AG04449 (cell line): ENCODE results near the gene TMIGD2.
"Not testable (repeated sequence)": the region's sequence is repeated elsewhere in the genome, so short reads cannot be mapped to it uniquely, and the experiment has no call there.

Experiments used
- CTCF ChIA-PET: fragments of 350-600 bp; formaldehyde crosslinking; extraction: SDS; loops from one replicate; lab custom pipeline; 2021; ENCODE audit warnings: antibody characterized with exemption; lab: Yijun Ruan, JAX
- POLR2A ChIA-PET: fragments of 400-600, 350-600 bp; formaldehyde crosslinking; extraction: SDS; loops from one replicate; lab custom pipeline; 2020; ENCODE audit warnings: antibody characterized with exemption, inconsistent platforms; lab: Yijun Ruan, JAX
- DNase-seq: peaks from one replicate; pipeline ENCODE4 v3.0.0-alpha.2; 2010; ENCODE audit warnings: low read depth, low spot score
- H3K4me3 ChIP-seq: 2 replicates; pipeline ENCODE4 v1.5.1; 2011; ENCODE audit warnings: low read depth, mild to moderate bottlenecking, control low read depth, low read length
- TF ChIP-seq, protein P1 (sequence below): IDR thresholded peaks from one replicate; pipeline ENCODE4 v1.5.1; 2011; ENCODE audit warnings: mild to moderate bottlenecking, moderate library complexity, low read length, control low read depth, inconsistent platforms; ENCODE audit not compliant: insufficient read depth; ENCODE audit errors: missing control alignments

TMIGD2 gene, protein sequence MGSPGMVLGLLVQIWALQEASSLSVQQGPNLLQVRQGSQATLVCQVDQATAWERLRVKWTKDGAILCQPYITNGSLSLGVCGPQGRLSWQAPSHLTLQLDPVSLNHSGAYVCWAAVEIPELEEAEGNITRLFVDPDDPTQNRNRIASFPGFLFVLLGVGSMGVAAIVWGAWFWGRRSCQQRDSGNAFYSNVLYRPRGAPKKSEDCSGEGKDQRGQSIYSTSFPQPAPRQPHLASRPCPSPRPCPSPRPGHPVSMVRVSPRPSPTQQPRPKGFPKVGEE

DNA sequence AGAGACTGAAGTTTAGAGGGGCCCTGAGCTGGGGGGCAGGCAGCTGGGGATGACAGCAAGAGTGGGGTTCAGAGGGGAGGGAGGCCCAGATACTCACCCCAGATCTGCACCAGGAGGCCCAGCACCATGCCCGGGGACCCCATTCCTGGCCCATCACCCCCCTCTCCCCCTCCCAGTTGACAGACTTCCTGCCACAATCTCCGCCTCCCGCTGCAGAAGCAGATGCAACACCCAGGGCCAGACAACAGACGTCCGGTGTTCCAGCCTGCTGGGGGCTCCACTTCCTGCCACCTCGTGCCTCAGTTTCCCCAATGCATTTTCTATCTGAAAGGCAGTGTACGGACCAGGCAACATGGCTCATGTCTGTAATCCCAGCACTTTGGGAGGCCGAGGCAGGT is at the start of gene TMIGD2:
Gene TMIGD2, minus strand, starts transcription at position 147 of the 398 bp plus-strand sequence. Its CDS starts 4 bp downstream, at position 143.
- no peak for DNase-seq
- ChIA-PET CTCF (interaction anchor here (1.2 kb wide), 1 partner anchor 35 kb away, joined by 4 read pairs; no protein-coding TSS in a partner anchor), POLR2A (no interaction called here)
- TF ChIP-seq, protein P1, sequence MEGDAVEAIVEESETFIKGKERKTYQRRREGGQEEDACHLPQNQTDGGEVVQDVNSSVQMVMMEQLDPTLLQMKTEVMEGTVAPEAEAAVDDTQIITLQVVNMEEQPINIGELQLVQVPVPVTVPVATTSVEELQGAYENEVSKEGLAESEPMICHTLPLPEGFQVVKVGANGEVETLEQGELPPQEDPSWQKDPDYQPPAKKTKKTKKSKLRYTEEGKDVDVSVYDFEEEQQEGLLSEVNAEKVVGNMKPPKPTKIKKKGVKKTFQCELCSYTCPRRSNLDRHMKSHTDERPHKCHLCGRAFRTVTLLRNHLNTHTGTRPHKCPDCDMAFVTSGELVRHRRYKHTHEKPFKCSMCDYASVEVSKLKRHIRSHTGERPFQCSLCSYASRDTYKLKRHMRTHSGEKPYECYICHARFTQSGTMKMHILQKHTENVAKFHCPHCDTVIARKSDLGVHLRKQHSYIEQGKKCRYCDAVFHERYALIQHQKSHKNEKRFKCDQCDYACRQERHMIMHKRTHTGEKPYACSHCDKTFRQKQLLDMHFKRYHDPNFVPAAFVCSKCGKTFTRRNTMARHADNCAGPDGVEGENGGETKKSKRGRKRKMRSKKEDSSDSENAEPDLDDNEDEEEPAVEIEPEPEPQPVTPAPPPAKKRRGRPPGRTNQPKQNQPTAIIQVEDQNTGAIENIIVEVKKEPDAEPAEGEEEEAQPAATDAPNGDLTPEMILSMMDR: no peak
- no peak within 1 kb of the TSS for H3K4me3 ChIP-seq

DNA sequence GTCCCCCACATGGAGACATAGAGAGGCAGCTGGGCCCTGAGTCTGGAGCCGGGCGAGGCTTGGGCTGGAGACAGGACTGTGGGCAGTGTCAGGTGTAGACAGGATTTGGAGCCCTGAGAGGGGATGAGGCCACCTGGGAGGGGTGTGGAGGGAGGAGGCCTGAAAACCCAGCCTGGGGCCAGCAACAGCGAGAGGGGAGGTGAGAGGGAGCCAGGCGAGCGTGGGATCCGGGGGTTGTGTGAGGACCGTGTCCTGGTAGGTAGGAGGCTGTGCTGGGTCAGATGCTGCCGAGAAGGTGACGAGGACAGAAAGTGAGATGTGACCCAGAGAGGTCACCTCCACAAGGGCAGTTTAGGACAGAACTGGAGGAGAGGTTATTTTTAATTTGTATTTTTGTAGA is 48.5 kb upstream of the TMIGD2 start:
- ChIA-PET POLR2A (no interaction called here), CTCF (interaction anchor here (1.5 to 3.6 kb wide), 3 partner anchors 12 to 84 kb away, joined by 3 to 32 read pairs (median 5); no protein-coding TSS in a partner anchor)
- no peak overlapping the region for H3K4me3 ChIP-seq
- DNase-seq: no peak
- TF ChIP-seq, protein P1: no peak

DNA sequence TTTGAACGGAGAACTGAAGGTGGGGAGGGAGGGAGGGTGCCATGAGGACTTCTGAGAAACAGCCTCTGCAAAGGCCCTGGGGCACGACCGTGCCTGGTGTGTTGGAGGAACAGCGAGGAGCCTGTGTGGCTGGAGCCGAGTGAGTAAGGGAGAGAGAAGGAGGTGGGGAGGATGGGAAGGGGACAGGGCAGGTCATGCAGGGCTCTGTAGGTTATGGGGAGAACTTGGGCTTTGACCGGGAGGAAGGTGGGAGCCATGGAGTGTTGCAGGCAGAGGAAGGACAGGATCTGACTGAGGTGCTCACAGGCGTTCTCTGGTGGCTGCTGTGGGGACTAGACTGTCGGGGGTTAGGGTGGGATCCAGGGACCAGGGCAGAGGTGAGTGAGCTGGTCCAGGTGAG is 47.9 kb upstream of the TMIGD2 start:
- TF ChIP-seq, protein P1: no peak
- CTCF ChIA-PET: interaction anchor here (1.5 to 2.1 kb wide), 2 partner anchors 13 to 83 kb away, joined by 3 to 5 read pairs; no protein-coding TSS in a partner anchor

DNA sequence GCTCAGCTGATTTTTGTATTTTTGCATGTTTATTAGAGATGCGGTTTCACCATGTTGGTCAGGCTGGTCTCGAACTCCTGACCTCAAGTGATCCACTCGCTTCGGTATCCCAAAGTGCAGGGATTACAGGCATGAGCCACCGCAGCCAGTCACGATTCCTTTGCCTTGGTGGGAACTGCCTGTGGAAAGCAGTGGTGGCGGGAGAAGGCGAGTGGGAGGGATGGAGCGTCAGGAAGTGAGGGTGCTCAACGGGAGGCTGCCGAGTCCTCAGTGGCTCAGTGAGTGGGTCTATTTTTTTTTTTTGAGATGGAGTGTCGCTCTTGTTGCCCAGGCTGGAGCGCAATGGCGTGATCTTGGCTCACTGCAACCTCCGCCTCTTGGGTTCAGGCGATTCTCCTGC is 47.0 kb upstream of the TMIGD2 start:
- H3K4me3 ChIP-seq, DNase-seq, POLR2A ChIA-PET: not testable (repeated sequence)
- CTCF ChIA-PET: interaction anchor here (0.9 to 2.1 kb wide), 3 partner anchors 26 to 82 kb away, joined by 3 to 5 read pairs (median 3); partner anchors contain the start of gene SH3GL1

More for the DNA sequence above, 47.9 kb upstream of the TMIGD2 start:
- no peak overlapping the region for H3K4me3 ChIP-seq
- POLR2A ChIA-PET: no interaction called here
- no peak for DNase-seq

DNA sequence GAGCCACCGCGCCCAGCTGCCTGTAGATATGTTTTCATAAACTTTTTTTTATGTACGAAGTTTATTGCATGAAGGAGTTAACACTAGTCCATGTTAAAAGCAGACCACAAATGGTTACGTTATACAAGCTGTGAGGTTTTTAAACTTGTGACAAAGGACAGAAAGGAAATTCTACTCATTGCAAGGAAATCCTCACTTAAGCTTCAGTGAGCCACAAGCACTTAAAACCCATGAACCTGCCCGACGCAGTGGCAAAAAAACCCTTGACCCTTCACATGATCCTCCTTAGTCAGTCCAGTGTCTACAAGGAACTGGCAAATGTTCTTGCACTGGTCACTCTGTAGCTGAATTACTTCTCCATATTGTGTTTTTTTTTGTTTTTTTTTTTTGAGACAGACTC is 45.3 kb upstream of the TMIGD2 start:
- no peak overlapping the region for H3K4me3 ChIP-seq
- POLR2A ChIA-PET: no interaction called here
- DNase-seq: no peak
- CTCF ChIA-PET: interaction anchor here (1.0 kb wide), 1 partner anchor 79 kb away, joined by 3 read pairs; no protein-coding TSS in a partner anchor
- TF ChIP-seq, protein P1: no peak

DNA sequence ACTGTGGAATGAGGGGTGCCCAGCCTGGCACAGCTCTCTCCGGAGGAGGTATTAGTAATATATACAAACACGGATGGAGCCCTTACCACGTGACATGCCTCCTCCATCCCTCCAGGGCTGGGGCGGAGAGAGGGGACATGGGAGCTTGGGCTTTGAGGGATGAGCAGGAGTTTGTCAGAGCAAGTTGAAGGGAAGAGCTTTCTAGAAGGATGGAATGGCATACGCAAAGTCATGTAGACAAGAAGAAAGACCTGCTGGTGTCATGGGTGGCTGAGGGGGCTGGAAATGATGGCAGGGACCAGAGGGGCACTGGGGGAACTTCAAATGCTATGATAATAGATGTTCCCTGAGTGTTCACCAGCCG is 43.8 kb upstream of the TMIGD2 start:
- ChIA-PET CTCF (interaction anchor here (1.0 kb wide), 1 partner anchor 56 kb away, joined by 3 read pairs; no protein-coding TSS in a partner anchor), POLR2A (no interaction called here)
- no peak overlapping the region for H3K4me3 ChIP-seq
- TF ChIP-seq, protein P1: no peak
- DNase-seq: no peak
